GM10266 (cell line): ENCODE measurements around the gene SLC5A9.

Source experiments
- DNase-seq: peaks from one replicate; pipeline ENCODE4 v3.0.0; 2012; ENCODE audit errors: extremely low spot score
- TF ChIP-seq, protein P1 (sequence below): IDR thresholded peaks from 2 replicates; pipeline ENCODE4 v1.5.1; 2012; ENCODE audit warnings: mild to moderate bottlenecking, low read depth; ENCODE audit not compliant: control insufficient read depth, insufficient read depth; ENCODE audit errors: missing control alignments

Gene SLC5A9

DNA sequence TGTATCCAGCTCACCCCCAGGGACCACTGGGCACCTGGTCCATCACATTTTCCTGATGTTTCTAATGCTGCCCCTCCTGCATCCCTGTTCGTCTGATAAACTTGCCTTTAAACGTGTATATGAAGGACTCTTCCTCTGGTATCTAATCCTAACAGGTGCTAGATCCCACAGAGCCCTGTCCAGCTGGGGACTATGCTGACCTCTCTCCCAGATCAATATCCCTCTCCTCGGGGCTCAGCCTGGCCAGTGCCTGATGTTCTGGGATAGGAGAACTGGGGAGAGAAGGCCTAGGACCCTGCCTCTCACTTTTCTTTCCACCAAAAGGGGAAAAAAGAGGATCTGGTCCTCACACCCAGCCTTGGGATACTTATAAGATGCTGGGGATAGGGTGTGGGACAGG is 1.4 kb upstream of the SLC5A9 start:
- no peak for DNase-seq
- TF ChIP-seq, protein P1, sequence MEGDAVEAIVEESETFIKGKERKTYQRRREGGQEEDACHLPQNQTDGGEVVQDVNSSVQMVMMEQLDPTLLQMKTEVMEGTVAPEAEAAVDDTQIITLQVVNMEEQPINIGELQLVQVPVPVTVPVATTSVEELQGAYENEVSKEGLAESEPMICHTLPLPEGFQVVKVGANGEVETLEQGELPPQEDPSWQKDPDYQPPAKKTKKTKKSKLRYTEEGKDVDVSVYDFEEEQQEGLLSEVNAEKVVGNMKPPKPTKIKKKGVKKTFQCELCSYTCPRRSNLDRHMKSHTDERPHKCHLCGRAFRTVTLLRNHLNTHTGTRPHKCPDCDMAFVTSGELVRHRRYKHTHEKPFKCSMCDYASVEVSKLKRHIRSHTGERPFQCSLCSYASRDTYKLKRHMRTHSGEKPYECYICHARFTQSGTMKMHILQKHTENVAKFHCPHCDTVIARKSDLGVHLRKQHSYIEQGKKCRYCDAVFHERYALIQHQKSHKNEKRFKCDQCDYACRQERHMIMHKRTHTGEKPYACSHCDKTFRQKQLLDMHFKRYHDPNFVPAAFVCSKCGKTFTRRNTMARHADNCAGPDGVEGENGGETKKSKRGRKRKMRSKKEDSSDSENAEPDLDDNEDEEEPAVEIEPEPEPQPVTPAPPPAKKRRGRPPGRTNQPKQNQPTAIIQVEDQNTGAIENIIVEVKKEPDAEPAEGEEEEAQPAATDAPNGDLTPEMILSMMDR, result no peak

DNA sequence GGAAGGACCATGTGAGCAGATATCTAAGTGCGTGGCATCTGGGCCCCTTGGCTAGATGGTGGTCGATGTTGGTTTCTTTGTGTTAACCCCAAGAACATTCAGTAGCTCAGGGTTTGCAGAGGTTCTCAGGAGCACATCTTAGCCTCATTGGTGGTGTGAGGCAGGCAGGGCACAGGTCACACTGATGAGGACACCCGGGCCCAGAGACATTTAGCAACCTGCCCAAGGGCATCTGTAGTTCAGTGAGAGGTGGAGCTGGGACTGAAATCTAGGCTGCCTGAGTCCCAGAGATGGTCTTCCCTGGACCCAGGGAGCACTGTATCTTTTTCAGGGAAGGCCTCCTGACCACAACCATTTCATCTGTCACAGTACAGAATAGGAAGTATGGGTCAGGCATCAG is 859 bp upstream of the SLC5A9 start:
- TF ChIP-seq, protein P1, result no peak
- no peak for DNase-seq

DNA sequence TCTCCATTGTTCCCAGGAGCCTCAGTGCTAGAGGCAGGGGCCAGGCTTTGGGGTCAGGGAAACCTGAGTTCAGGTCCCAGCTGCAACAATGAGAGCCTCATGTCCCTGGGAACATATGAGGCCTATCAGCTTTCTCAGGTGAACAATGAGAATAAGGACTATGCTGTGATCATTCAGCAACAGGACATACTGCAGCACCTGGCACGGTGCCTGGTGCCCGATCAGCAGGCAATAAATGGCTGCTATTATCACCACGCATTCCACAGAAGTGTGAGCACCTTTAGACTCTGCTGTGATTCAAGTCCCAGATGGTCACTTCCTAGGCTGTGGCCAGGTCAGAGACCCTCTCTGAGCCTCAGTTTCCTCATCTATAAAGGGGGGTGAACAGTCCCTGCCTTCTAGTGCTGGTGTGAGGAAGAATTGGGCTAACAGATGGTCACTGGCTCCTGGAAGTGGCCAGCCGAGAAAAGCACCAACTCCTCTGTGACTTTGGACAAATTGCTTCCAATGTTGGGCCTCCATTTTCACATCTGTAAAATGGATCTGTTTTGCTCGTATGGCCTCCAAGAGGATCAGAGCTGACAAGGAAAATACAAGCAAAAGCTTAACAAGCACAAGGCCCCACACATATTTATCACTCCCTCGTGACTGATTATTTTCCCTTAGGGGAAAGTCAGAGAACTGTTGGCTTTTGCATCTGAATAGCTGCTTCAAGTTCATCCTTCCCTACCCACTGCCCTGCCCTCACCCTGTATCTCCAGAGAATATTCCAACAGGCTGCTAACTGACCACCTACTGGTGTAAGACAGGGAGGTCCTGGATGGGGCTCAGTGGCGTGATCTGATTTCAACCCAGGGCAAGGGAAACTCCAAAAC is 1.1 kb downstream of the SLC5A9 start:
- DNase-seq, result no peak
- TF ChIP-seq, protein P1, result no peak

DNA sequence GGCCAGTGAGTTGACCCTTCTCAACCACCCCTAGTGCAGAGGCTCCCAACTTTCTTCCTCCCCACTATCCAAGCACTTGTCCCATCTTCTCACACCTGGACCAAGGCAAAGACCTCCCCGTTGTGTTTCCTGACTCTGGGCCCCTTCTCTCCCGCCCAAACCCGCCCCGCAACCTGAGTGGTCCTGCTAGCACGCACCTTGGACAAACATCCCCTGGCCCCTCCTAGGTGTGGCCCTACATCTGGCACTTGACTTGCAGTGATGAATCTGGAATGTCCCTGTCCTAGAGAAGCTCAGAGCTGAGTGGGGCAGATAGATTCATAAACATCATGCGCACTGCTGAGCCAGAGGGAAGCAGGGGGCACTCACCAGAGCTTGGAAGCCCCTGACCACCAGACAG is 2.3 kb downstream of the SLC5A9 start:
- no peak for DNase-seq
- TF ChIP-seq, protein P1, result no peak

DNA sequence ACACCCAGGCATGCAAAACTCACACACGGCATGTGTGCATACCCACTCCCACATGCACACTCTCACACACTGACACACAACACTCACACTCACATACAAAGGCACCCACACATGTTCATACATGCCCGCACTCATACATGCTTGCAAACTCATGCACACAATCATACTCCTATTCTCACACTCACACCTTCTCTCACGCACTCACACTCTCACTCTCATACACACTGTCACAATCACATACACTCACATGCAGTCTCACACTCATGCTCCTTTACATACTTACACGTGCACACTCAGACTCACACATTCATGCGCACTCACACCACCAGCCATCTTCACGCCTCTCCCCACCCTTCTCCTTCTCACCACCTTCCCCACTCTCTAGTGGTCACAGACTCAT is 3.1 kb downstream of the SLC5A9 start:
- TF ChIP-seq, protein P1, result no peak
- DNase-seq, result no peak

DNA sequence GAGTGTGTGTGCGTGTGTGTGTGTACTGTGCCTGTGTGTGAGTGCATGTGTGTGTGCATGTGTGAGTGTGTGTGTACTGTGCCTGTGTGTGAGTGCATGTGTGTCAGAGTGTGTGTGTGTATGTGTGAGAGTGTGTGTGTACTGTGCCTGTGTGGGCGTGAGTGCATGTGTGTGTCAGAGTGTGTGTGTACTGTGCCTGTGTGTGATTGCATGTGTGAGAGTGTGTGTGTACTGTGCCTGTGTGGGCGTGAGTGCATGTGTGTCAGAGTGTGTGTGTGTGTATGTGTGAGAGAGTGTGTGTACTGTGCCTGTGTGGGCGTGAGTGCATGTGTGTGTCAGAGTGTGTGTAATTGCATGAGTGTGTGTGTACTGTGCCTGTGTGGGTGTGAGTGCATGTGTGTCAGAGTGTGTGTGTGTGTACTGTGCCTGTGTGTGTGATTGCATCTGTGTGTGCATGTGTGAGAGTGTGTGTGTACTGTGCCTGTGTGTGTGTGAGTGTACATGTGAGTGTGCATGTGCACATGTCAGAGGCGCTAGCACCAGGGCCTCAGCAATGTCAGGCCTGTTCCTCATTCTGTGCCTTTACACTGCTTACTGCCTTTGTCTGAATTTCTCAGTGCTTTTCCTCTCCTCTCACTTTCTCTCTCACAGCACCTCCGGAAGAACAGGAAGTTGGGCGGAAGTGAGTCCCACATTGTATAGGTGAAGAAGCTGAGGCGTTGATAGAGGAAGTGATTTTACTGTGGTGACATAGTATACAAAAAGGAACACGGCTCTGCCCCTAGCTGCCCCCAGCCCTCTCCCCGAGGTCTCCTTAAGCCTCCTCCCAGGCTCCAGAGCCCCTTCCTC is 4.9 kb downstream of the SLC5A9 start:
- TF ChIP-seq, protein P1, result no peak
- DNase-seq, result no peak
